ENCODE results near the gene SPARC.
A peak's percentile ranks its signal among the peaks of the same experiment; 100 is the strongest.

SPARC gene

GRCh38 chr5:151708126-151708525 lies 21.4 kb upstream of the SPARC start:
- Histone ChIP-seq H3K36me3 (replicated peaks) (no peaks in the 10 kb centered on the region), H3K27ac (no peak overlapping the region), H3K27me3 (replicated peaks) (no peaks in the 10 kb centered on the region), H3K4me3 (ENCODE audit: low read depth, low read length) (no peak overlapping the region)
- no peak for DNase-seq
- no peak for TF ChIP-seq CTCF (IDR thresholded peaks at IDR 0.05; ENCODE audit: low read depth, low read length, missing control alignments)
- in situ Hi-C loops (cut with HindIII; ENCODE audit: low pct_ligation_motif_present, low sequenced_read_pairs): no loop called here

- TF ChIP-seq CTCF (IDR thresholded peaks at IDR 0.05; ENCODE audit: low read depth, low read length, missing control alignments): no peak
- in situ Hi-C loops (cut with HindIII; ENCODE audit: low pct_ligation_motif_present, low sequenced_read_pairs): no loop called here
- no peaks in the 10 kb centered on the region for H3K36me3 ChIP-seq (replicated peaks)
- no peak for DNase-seq
- no peaks in the 10 kb centered on the region for H3K27me3 ChIP-seq (replicated peaks)
- no peak overlapping the region for H3K4me3 ChIP-seq (ENCODE audit: low read depth, low read length)
- H3K27ac ChIP-seq: no peak overlapping the region
Observed at GRCh38 chr5:151707567-151707966, 20.9 kb upstream of the SPARC start.

DNA sequence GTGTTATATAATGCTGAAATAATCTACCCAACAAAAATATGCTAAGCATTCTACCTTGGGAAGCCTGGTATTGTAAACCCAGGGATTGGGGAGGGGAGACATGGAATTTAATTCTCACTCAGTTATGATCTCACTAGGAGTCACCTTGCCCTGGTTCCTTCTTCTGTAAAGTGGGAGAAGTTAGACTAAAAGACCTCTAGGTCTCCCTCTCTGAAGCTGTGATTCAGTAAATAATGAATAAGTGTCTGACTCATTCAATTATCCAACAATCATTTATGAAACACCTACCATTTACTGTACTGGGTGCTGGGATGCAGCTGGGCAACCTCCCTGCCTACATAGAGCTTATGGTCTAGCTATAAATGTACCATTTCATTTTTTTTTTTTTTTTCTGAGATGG lies 20.2 kb upstream of the SPARC start:
- no peak for DNase-seq
- Histone ChIP-seq H3K27me3 (replicated peaks) (no peaks in the 10 kb centered on the region), H3K4me3 (ENCODE audit: low read depth, low read length) (no peak overlapping the region), H3K36me3 (replicated peaks) (no peaks in the 10 kb centered on the region), H3K27ac (no peak overlapping the region)
- no peak for TF ChIP-seq CTCF (IDR thresholded peaks at IDR 0.05; ENCODE audit: low read depth, low read length, missing control alignments)
- in situ Hi-C loops (cut with HindIII; ENCODE audit: low pct_ligation_motif_present, low sequenced_read_pairs): no loop called here

DNA sequence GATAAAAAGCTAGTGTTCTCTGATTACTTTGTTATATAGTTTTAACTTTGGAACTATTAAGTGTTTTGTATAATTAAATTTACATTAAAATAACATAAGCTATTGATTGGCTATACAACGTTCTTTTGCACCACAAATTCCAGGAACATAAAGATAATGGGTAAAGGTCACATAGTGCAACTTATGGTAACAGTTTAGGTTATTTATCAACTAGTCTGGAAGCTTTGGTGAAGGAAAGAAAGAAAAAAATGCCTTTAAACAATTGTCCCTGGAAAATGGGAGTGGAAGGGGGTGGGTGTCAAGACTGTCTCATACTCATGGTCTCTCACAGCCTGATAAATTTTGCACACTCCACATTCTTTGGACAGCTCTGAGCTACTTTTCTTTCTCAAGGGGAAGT lies 17.1 kb upstream of the SPARC start:
- H3K27ac ChIP-seq: no peak overlapping the region
- no peak for DNase-seq
- in situ Hi-C loops (cut with HindIII; ENCODE audit: low pct_ligation_motif_present, low sequenced_read_pairs): no loop called here
- H3K4me3 ChIP-seq (ENCODE audit: low read depth, low read length): no peak overlapping the region
- no peaks in the 10 kb centered on the region for H3K27me3 ChIP-seq (replicated peaks)
- H3K36me3 ChIP-seq (replicated peaks): no peaks in the 10 kb centered on the region
- no peak for TF ChIP-seq CTCF (IDR thresholded peaks at IDR 0.05; ENCODE audit: low read depth, low read length, missing control alignments)

- Histone ChIP-seq H3K27me3 (replicated peaks) (no peaks in the 10 kb centered on the region), H3K36me3 (replicated peaks) (no peaks in the 10 kb centered on the region), H3K27ac (no peak overlapping the region), H3K4me3 (ENCODE audit: low read depth, low read length) (no peak overlapping the region)
- in situ Hi-C loops (cut with HindIII; ENCODE audit: low pct_ligation_motif_present, low sequenced_read_pairs): no loop called here
- TF ChIP-seq CTCF (IDR thresholded peaks at IDR 0.05; ENCODE audit: low read depth, low read length, missing control alignments): no peak
- no peak for DNase-seq
Observed at GRCh38 chr5:151703227-151703626, 16.5 kb upstream of the SPARC start.

DNA sequence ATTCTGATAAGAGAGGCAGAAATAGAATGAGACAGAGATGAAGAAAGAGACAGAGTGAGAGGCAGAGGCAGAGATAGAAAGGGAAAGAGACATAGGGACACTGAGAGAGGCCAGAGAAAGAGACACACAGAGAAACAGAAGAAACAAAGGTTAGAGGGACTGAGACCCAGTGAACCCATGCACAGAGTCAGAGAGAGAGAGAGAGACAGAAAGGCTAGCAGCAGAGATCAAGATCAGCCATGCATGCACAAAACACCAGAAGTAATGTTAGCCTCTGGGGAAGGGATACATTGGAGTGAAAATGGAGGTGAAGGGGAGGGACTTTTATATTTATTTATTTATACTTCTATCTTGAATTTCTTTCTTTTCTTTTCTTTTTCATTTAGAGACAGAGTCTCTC lies 14.1 kb upstream of the SPARC start:
- no peak for TF ChIP-seq CTCF (IDR thresholded peaks at IDR 0.05; ENCODE audit: low read depth, low read length, missing control alignments)
- Histone ChIP-seq H3K4me3 (ENCODE audit: low read depth, low read length) (no peak overlapping the region), H3K27me3 (replicated peaks) (no peaks in the 10 kb centered on the region), H3K27ac (peak overlapping the region; percentile 99), H3K36me3 (replicated peaks) (no peaks in the 10 kb centered on the region)
- in situ Hi-C loops (cut with HindIII; ENCODE audit: low pct_ligation_motif_present, low sequenced_read_pairs): no loop called here
- no peak for DNase-seq

Data from brain microvascular endothelial cell (primary cell).